K562 (cell line): ENCODE measurements around the gene AP2M1. TPM values are rescaled to one million over a fixed set of nuclear protein-coding genes. Genes with fewer than 3 reads are reported as not detected.

ENCODE experiments used
- ATAC-seq: fragments of 200-7000 bp; cut with Tn5 transposase; 3 replicates; pipeline ENCODE4 v1.9.1; 2020; ENCODE audit warnings: moderate library complexity
- BruUV-seq: library from RNA; stranded (reverse); fragments of 400-500 nt; replicated peaks from 2 replicates; lab custom pipeline; 2021; lab: Mats Ljungman, UMichigan
- CTCF ChIA-PET: fragments of 300-600 bp; formaldehyde crosslinking; extraction: SDS; loops from one replicate; lab custom pipeline; 2021; ENCODE audit warnings: low intra/inter-chr PET ratio; lab: Yijun Ruan, JAX
- POLR2A ChIA-PET: fragments of 300-600, 350-650 bp; sonication (Branson Sonifier 250); formaldehyde crosslinking; extraction: SDS; loops from one replicate; lab custom pipeline; 2021; ENCODE audit warnings: antibody characterized with exemption, inconsistent platforms; lab: Yijun Ruan, JAX
- DNase-seq, 4 experiments: peaks; one replicate each; pipeline versions ENCODE4 v3.0.0 to v3.0.0-alpha.2; 2011 to 2018; ENCODE audit warnings: low spot score in 3 of 4, mixed read lengths in 3 of 4; ENCODE audit errors: extremely low read depth in 1 of 4
- FAIRE-seq: peaks from 2 replicates; lab custom pipeline; 2011; peaks lifted over from hg19 to GRCh38; lab: Jason Lieb, UNC
- H2AFZ ChIP-seq: 2 replicates; pipeline ENCODE4 v1.6.0; 2011; ENCODE audit warnings: low read depth, low read length, control low read depth, inconsistent platforms
- H3K27ac ChIP-seq: fragments of 200-600 bp; 3 replicates; pipeline ENCODE4 v1.8.0; 2011; ENCODE audit warnings: low read depth, mild to moderate bottlenecking, control low read depth, inconsistent platforms, low read length, moderate library complexity, mixed read lengths; ENCODE audit errors: extremely low read depth
- H3K27me3 ChIP-seq, 2 experiments: fragments of 300-600 bp in 1 of 2; 2 replicates in 1 of 2; 3 replicates in 1 of 2; pipeline versions ENCODE4 v1.6.0 to v1.8.0; 2011; ENCODE audit warnings: inconsistent platforms in 2 of 2, low read length in 2 of 2, mild to moderate bottlenecking in 1 of 2, mixed read lengths in 1 of 2, moderate library complexity in 1 of 2; ENCODE audit not compliant: control insufficient read depth in 2 of 2, insufficient read depth in 2 of 2
- H3K36me3 ChIP-seq: fragments of 300-600 bp; 3 replicates; pipeline ENCODE4 v1.8.0; 2011; ENCODE audit warnings: mild to moderate bottlenecking, low read length, inconsistent platforms; ENCODE audit not compliant: control insufficient read depth, insufficient read depth
- H3K4me1 ChIP-seq, 2 experiments: fragments of 200-600 bp in 1 of 2; replicated peaks in 1 of 2; 2 replicates in 1 of 2; 3 replicates in 1 of 2; pipeline versions ENCODE4 v1.5.1 to v1.8.0; 2011; ENCODE audit warnings: inconsistent platforms in 2 of 2, low read length in 2 of 2, mild to moderate bottlenecking in 1 of 2, mixed read lengths in 1 of 2, moderate library complexity in 1 of 2; ENCODE audit not compliant: control insufficient read depth in 2 of 2, insufficient read depth in 2 of 2
- H3K4me2 ChIP-seq: 2 replicates; pipeline ENCODE4 v1.6.1; 2011; ENCODE audit warnings: low read length, control low read depth, inconsistent platforms, mixed read lengths; ENCODE audit not compliant: insufficient read depth
- H3K4me3 ChIP-seq: fragments of 200-600 bp; sonication (generic), shearing (Covaris generic); 2 replicates; pipeline ENCODE4 v1.5.1; 2016; ENCODE audit warnings: control low read depth, inconsistent platforms
- H3K79me2 ChIP-seq: fragments of 200-600 bp; 3 replicates; pipeline ENCODE4 v1.8.0; 2011; ENCODE audit warnings: low read length, inconsistent platforms; ENCODE audit not compliant: control insufficient read depth, insufficient read depth
- H3K9ac ChIP-seq, 2 experiments: 2 replicates each; pipeline versions ENCODE4 v1.6.0 to v1.6.1; 2011; ENCODE audit warnings: low read depth in 2 of 2, low read length in 2 of 2, control low read depth in 1 of 2, inconsistent platforms in 1 of 2, mild to moderate bottlenecking in 1 of 2, mixed read lengths in 1 of 2; ENCODE audit not compliant: insufficient read depth in 1 of 2
- H3K9me1 ChIP-seq: one replicate; pipeline ENCODE4 v1.6.0; 2011; ENCODE audit warnings: inconsistent platforms, mild to moderate bottlenecking, low read length, moderate library complexity; ENCODE audit not compliant: control insufficient read depth, insufficient read depth
- H3K9me3 ChIP-seq: replicated peaks from 2 replicates; pipeline ENCODE4 v1.5.1; 2011; ENCODE audit warnings: low read depth, low read length, inconsistent platforms; ENCODE audit not compliant: control insufficient read depth, insufficient read depth
- H4K20me1 ChIP-seq: replicated peaks from 2 replicates; pipeline ENCODE4 v1.6.1; 2011; ENCODE audit warnings: low read length, inconsistent platforms, mixed read lengths; ENCODE audit not compliant: control insufficient read depth, insufficient read depth
- ARID2 ChIP-seq: fragments of 450-650 bp; IDR thresholded peaks from 2 replicates; pipeline ENCODE4 v1.6.1; 2017; ENCODE audit warnings: antibody characterized with exemption, mild to moderate bottlenecking
- ATF3 ChIP-seq, 2 experiments: fragments of 450-650 bp in 1 of 2; sonication (generic) in 1 of 2; formaldehyde crosslinking in 1 of 2; IDR thresholded peaks in 1 of 2; conservative IDR thresholded peaks in 1 of 2; 2 replicates each; pipeline versions ENCODE4 v1.6.1 to v1.8.1; 2016 to 2023; ENCODE audit warnings: mild to moderate bottlenecking in 2 of 2, moderate library complexity in 2 of 2, inconsistent platforms in 1 of 2, missing genetic modification reagents in 1 of 2
- CAMTA2 ChIP-seq: fragments of 250-450 bp; sonication (Bioruptor Pico); conservative IDR thresholded peaks from 2 replicates; pipeline ENCODE4 v1.5.1; 2022
- CGGBP1 ChIP-seq: fragments of 250-450 bp; sonication (Bioruptor Pico); IDR thresholded peaks from 2 replicates; pipeline ENCODE4 v1.9.0; 2021; ENCODE audit warnings: mild to moderate bottlenecking
- CREB1 ChIP-seq, 2 experiments: sonication (generic) in 1 of 2; formaldehyde crosslinking in 1 of 2; IDR thresholded peaks; 2 replicates each; pipeline versions ENCODE4 v1.6.1 to v1.8.0; 2012 to 2022; ENCODE audit warnings: inconsistent platforms in 1 of 2, mild to moderate bottlenecking in 1 of 2, missing genetic modification reagents in 1 of 2, moderate library complexity in 1 of 2
- GTF2E2 ChIP-seq: fragments of 200-800 bp; sonication (Bioruptor generic); IDR thresholded peaks from 2 replicates; pipeline ENCODE4 v1.6.1; 2016; ENCODE audit warnings: missing genetic modification characterization, missing compliant biosample characterization
- KLF10 ChIP-seq: fragments of 250-450 bp; sonication (Bioruptor Pico); IDR thresholded peaks from 2 replicates; pipeline ENCODE4 v1.6.1; 2021; ENCODE audit warnings: matching md5 sums
- MECOM ChIP-seq: fragments of 250-450 bp; sonication (Bioruptor Pico); IDR thresholded peaks from 2 replicates; pipeline ENCODE4 v1.8.0; 2022; ENCODE audit warnings: inconsistent platforms
- MLLT1 ChIP-seq, 2 experiments: fragments of 450-650 bp; IDR thresholded peaks; 2 replicates each; pipeline ENCODE4 v1.6.1; 2016
- MTA1 ChIP-seq: fragments of 450-650 bp; IDR thresholded peaks from 2 replicates; pipeline ENCODE4 v1.6.1; 2017; ENCODE audit warnings: borderline replicate concordance
- NCOA4 ChIP-seq: fragments of 450-650 bp; IDR thresholded peaks from 2 replicates; pipeline ENCODE4 v1.6.1; 2018; ENCODE audit warnings: mild to moderate bottlenecking; ENCODE audit not compliant: partially characterized antibody
- SIN3A ChIP-seq, 2 experiments: fragments of 150-350 bp in 1 of 2; IDR thresholded peaks; 2 replicates each; pipeline ENCODE4 v1.6.1; 2011 to 2016; ENCODE audit warnings: borderline replicate concordance in 2 of 2, low read depth in 2 of 2, low read length in 2 of 2, mild to moderate bottlenecking in 2 of 2, moderate library complexity in 2 of 2; ENCODE audit not compliant: control insufficient read depth in 1 of 2
- WGBS: fragments of 100-300 bp; shearing (Covaris generic); methylation state at CpG from one replicate; pipeline ENCODE4 v1.1.6; 2016; ENCODE audit warnings: low coverage, mixed read lengths; ENCODE audit not compliant: insufficient coverage; ENCODE audit errors: missing lambda C conversion rate; 5-methylcytosine and 5-hydroxymethylcytosine counted together
- in situ Hi-C: fragments of 300-500 bp; cut with MboI; formaldehyde crosslinking; loops from 4 replicates; pipeline ENCODE4 v1.15.0; 2018; ENCODE audit warnings: inconsistent platforms, mixed read lengths
- intact Hi-C: fragments of 100-400 bp; cut with micrococcal nuclease; formaldehyde crosslinking; loops from 2 replicates; pipeline ENCODE4 v1.14.2; 2022
- polyA plus RNA-seq, 8 experiments: library from polyadenylated mRNA; depleted of rRNA in 4 of 8; stranded (reverse) in 5 of 8; unstranded in 3 of 8; fragments of >200 nt; fragmentation: Nextera tagmentation in 2 of 8; fragmentation: Illumina TruSeq in 1 of 8; extraction: Ambion mirVana in 2 of 8; extraction: Trizol in 1 of 8; gene quantifications; 2 replicates each; pipeline versions ENCODE4 v1.2.1 to v1.2.3, GENCODE V29; 2011 to 2014; ENCODE audit warnings: inconsistent platforms in 1 of 8, missing spikeins in 1 of 8
- total RNA-seq, 7 experiments: library from RNA; depleted of rRNA in 6 of 7; stranded (reverse); fragments of >200 nt in 6 of 7; fragmentation: Illumina TruSeq in 2 of 7; extraction: Trizol in 2 of 7; gene quantifications; 2 replicates each; pipeline versions ENCODE4 v1.2.1 to v1.2.3, GENCODE V29; 2011 to 2021; ENCODE audit warnings: low replicate concordance in 1 of 7

AP2M1 gene
- total and polyA plus RNA-seq, 9 of the 15 experiments (the other 6 are each of a cell fraction or from before 2014, with no cell fraction given): 118 to 505 (median 296) TPM

- FAIRE-seq (no peak), ATAC-seq (peak; percentile 31)
- peaks cover 29% of the 10 kb centered on the region; the same call in 2 of the 3 replicates for H3K36me3 ChIP-seq
- peak overlapping the region; percentile 99 to 100 for H3K9ac ChIP-seq
- CTCF ChIA-PET: no interaction called here
- WGBS: under 1% methylated on average over 21 of the region's 21 CpGs
- peaks cover 54% of the 10 kb centered on the region for H3K79me2 ChIP-seq
- TF ChIP-seq ARID2 (no peak), CREB1 (IDR thresholded peaks at IDR 0.05) (no peak), CREB1 (CRISPR knock-in tag; IDR thresholded peaks at IDR 0.05) (0 out of 2 replicates have a peak, but pooled peaks have one; percentile 25), KLF10 (CRISPR knock-in tag) (no peak), SIN3A (IDR thresholded peaks at IDR 0.05; ENCODE audit: borderline replicate concordance in 2 of 2, control insufficient read depth in 1 of 2, low read depth in 2 of 2, low read length in 2 of 2) (peak in 1 of 2 experiments; percentile 52; a peak in 1 of 4 replicates), MTA1 (no peak), CAMTA2 (CRISPR knock-in tag) (no peak), ATF3 (IDR thresholded peaks at IDR 0.05) (no peak), ATF3 (CRISPR knock-in tag; conservative IDR thresholded peaks at IDR 0.05) (no peak), MECOM (CRISPR knock-in tag) (no peak), MLLT1 (IDR thresholded peaks at IDR 0.05) (0 out of 4 replicates have a peak, but pooled peaks of 1 of the 2 experiments have one; percentile 7), GTF2E2 (tag) (peak; percentile 41; the same call in 1 of the 2 replicates), CGGBP1 (CRISPR knock-in tag) (no peak), NCOA4 (no peak)
- TF ChIP-seq, all 486 proteins: peak for 4
- H3K4me1 ChIP-seq: peaks cover 7 to 13% of the 10 kb centered on the region in 2 experiments; a peak in 4 of 5 replicates
- no peak for DNase-seq
- H3K4me2 ChIP-seq: peak overlapping the region; percentile 100
- H3K27me3 ChIP-seq: no peaks in the 10 kb centered on the region; a peak in 1 of 5 replicates
- H3K27ac ChIP-seq: peak overlapping the region; percentile 92
- intact Hi-C loops (loop anchor here (2.0 to 5.0 kb wide), 4 partner anchors 20 to 113 kb away; partner anchors contain the start of genes ALG3, AP2M1, DVL3 and EEF1AKMT4), in situ Hi-C loops (no loop called here)
- H3K4me3 ChIP-seq: peak overlapping the region; percentile 97
- no peaks in the 10 kb centered on the region for H4K20me1 ChIP-seq
- TSS peak; percentile 90 for BruUV-seq
- H3K9me1 ChIP-seq: no peaks in the 10 kb centered on the region
- H2AFZ ChIP-seq: peak overlapping the region; percentile 95
- H3K9me3 ChIP-seq: no peaks in the 10 kb centered on the region
- POLR2A ChIA-PET: interaction anchor here (0.6 to 3.9 kb wide), 12 partner anchors 10 to 250 kb away, joined by 3 to 48 read pairs (median 4); partner anchors contain the start of genes ABCC5, DVL3 and PARL
Observed at GRCh38 chr3:184134746-184135148, 39.9 kb upstream of the AP2M1 start.
